PFSK-1 (cell line): Measurements from ENCODE around the gene PTPRK.

Experiments
- POLR2AphosphoS5 ChIP-seq: IDR thresholded peaks from 2 replicates; pipeline ENCODE4 v1.6.1; 2012; ENCODE audit warnings: low read depth, mild to moderate bottlenecking, control low read depth, low read length, moderate library complexity
- SIN3A ChIP-seq: IDR thresholded peaks from 2 replicates; pipeline ENCODE4 v1.6.1; 2012; ENCODE audit warnings: mild to moderate bottlenecking, low read length, moderate library complexity, borderline replicate concordance; ENCODE audit not compliant: insufficient read depth
- TAF1 ChIP-seq: IDR thresholded peaks from 2 replicates; pipeline ENCODE4 v1.6.1; 2012; ENCODE audit warnings: low read length, control low read depth, borderline replicate concordance; ENCODE audit not compliant: insufficient read depth
- TF ChIP-seq, protein P1 (sequence below), 2 experiments: IDR thresholded peaks; 2 replicates each; pipeline versions ENCODE4 v1.6.1 to v1.8.0; 2011 to 2012; ENCODE audit warnings: low read depth in 2 of 2, low read length in 2 of 2, control low read depth in 1 of 2, inconsistent platforms in 1 of 2, mild to moderate bottlenecking in 1 of 2, moderate library complexity in 1 of 2; ENCODE audit not compliant: insufficient read depth in 1 of 2

GRCh38 chr6:128557081-128557480, 36.7 kb upstream of the PTPRK start:
- TF ChIP-seq, protein P1, sequence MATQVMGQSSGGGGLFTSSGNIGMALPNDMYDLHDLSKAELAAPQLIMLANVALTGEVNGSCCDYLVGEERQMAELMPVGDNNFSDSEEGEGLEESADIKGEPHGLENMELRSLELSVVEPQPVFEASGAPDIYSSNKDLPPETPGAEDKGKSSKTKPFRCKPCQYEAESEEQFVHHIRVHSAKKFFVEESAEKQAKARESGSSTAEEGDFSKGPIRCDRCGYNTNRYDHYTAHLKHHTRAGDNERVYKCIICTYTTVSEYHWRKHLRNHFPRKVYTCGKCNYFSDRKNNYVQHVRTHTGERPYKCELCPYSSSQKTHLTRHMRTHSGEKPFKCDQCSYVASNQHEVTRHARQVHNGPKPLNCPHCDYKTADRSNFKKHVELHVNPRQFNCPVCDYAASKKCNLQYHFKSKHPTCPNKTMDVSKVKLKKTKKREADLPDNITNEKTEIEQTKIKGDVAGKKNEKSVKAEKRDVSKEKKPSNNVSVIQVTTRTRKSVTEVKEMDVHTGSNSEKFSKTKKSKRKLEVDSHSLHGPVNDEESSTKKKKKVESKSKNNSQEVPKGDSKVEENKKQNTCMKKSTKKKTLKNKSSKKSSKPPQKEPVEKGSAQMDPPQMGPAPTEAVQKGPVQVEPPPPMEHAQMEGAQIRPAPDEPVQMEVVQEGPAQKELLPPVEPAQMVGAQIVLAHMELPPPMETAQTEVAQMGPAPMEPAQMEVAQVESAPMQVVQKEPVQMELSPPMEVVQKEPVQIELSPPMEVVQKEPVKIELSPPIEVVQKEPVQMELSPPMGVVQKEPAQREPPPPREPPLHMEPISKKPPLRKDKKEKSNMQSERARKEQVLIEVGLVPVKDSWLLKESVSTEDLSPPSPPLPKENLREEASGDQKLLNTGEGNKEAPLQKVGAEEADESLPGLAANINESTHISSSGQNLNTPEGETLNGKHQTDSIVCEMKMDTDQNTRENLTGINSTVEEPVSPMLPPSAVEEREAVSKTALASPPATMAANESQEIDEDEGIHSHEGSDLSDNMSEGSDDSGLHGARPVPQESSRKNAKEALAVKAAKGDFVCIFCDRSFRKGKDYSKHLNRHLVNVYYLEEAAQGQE (IDR thresholded peaks at IDR 0.05; ENCODE audit: insufficient read depth in 1 of 2, low read depth in 2 of 2, low read length in 2 of 2), result no peak
- TF ChIP-seq POLR2AphosphoS5 (no peak), TAF1 (no peak), SIN3A (no peak)
